NCI-H2171 (cell line): ENCODE results near the gene ADAM15.

Source experiments
- DNase-seq: peaks from one replicate; lab custom pipeline; 2025; lab: John Stamatoyannopoulos, UW

Gene ADAM15

GRCh38 chr1:155032886-155033285 lies 18.2 kb upstream of the ADAM15 start:
- DNase-seq: no peak

GRCh38 chr1:155033524-155033923 lies 17.6 kb upstream of the ADAM15 start, which contains the start of the genes DCST1 and DCST2:
Gene DCST1 (plus strand): TSS chr1:155033824. CDS start chr1:155034037, 213 bp downstream.
Gene DCST2 (minus strand): TSS chr1:155033781. CDS start chr1:155033701, 80 bp downstream.
- DNase-seq: no peak

- DNase-seq: no peak
Observed at GRCh38 chr1:155034318-155035208, 16.6 kb upstream of the ADAM15 start.

- DNase-seq: no peak
Observed at GRCh38 chr1:155035936-155036335, 15.2 kb upstream of the ADAM15 start.

DNA sequence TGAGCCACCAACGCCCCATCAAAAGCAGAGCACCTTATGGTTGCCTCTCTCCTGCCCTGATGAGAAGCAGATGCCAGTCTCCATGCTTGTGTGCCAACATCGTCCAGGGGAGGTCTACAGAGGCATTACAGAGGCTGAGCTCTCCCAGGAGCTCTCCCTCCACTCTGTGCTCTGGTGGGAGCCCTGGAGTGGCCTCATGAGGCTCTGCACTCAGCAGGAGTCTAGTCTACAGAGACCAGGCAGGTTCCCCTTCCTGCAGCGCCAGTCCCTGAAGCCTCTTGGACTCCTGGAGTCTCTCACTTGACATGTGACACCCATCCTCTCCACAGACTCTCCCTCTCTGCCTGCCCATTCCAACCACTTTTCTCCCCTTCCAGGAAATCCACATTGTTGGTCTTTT lies 14.1 kb upstream of the ADAM15 start:
- no peak for DNase-seq

GRCh38 chr1:155037851-155038441 lies 13.2 kb upstream of the ADAM15 start:
- no peak for DNase-seq

GRCh38 chr1:155038602-155039307 lies 12.4 kb upstream of the ADAM15 start:
- no peak for DNase-seq

DNA sequence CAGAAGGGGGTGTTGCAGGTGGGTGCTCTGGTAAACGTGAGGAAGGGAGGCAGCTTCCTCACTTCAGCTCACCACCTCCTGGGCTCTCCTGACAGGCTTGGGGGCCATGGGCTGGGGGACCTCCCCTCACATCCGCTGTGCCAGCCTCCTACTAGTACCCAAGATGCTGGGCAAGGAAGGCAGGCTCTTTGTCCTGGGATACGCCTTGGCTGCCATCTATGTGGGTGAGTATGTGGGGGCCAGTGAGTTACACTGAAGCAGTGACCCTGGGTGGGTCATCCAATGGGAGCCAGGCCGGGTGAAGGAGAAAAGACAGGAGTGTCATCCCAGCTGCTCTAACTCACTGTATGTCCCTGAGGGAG lies 11.8 kb upstream of the ADAM15 start:
- DNase-seq: no peak

DNA sequence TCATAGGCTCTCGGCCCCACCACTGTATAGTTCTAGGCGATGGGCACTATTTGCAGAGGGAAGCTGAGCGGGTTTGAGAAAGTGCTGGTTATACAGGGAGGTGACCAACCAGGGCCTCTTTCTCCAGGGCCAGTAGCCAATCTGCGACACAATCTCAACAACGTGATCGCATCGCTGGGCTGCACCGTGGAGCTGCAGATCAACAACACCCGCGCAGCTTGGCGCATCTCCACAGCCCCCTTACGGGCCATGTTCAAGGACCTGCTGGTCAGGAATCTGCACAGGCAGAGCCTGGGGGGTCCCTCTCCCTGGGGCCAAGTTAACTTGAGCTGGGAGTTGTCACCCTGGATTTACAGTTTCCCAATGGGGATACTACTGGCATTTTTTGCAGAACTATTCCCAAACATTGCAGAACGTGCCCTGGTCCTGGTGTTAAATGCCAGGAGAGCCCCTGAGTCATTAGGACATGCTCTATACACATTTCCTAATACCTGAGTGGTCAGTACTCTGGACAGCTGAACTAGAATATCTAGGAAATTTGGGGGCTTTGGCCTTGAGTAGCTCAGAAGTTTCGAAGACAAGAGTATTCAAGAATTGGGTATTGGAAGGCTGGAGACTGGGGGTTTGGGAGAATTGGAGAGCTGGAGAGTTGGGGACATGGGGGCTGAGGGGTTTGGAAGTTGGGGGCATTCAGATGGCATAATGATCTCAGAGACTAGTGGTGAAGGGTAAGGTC lies 10.6 kb upstream of the ADAM15 start:
- DNase-seq: no peak

GRCh38 chr1:155042789-155043188 lies 8.3 kb upstream of the ADAM15 start:
- no peak for DNase-seq

GRCh38 chr1:155043301-155043702 lies 7.8 kb upstream of the ADAM15 start:
- DNase-seq: no peak

DNA sequence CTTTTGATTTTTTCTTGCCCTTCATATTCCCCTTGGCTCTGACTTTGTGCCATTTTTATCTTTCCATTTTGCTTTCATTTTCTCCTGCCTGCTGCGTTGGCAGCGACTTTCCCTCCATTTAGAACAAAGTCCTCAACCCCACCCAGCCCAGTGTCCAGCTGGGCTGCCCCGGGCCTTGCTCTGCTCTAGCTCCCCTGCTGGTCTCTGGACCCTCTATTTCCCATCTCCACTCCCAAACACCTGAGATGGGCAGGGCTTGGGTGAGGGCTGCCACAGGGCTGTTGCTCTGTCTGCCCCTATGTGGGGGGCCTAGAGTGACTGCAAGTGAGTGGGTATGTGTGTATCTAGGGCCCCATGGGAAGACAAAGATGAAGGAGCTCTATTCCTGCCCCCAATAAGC lies 7.3 kb upstream of the ADAM15 start:
- DNase-seq: no peak

GRCh38 chr1:155044365-155044764 lies 6.8 kb upstream of the ADAM15 start:
- no peak for DNase-seq

DNA sequence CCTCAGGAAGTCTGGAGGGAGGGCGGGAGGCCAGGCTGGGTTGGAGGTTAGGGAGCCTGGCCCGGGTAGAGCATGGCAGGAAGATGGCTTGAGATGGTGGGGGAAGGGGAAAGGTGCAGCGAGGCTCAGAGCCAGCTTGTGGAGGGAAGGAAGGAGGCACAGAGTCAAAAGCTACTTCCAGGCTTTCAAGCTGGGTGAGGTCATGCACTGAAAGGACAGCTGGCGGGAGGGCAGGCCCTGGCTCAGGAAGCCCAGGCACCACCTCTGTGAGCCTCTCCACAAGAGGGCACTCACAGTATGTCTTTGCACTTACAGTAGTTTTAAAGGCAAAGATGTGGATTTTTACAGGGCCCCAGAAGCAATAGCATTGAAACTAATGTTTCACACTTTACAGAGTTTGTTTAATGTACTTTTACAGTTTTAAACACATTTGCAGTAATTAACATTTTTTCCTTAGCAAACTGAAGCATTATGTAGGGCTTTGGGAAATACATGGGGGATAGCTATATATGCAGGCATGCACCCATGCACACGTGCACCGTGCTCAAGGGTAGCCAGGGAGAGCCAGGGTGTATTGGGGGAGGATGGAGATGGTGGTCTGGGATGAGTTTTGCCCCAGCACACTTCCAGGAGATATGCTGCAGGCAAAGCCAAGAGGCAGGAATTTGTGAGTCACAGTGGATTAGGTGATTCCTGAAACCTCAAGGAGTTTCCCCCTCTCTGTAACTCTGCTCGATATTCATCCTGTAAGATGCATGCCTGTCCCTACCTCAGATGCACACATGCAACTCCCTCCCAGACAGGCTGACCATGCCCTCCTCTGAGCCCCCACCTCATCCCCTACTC lies 6.1 kb upstream of the ADAM15 start:
- peak; percentile 23 for DNase-seq

- DNase-seq: no peak
Observed at GRCh38 chr1:155048449-155049334, 2.4 kb upstream of the ADAM15 start.

DNA sequence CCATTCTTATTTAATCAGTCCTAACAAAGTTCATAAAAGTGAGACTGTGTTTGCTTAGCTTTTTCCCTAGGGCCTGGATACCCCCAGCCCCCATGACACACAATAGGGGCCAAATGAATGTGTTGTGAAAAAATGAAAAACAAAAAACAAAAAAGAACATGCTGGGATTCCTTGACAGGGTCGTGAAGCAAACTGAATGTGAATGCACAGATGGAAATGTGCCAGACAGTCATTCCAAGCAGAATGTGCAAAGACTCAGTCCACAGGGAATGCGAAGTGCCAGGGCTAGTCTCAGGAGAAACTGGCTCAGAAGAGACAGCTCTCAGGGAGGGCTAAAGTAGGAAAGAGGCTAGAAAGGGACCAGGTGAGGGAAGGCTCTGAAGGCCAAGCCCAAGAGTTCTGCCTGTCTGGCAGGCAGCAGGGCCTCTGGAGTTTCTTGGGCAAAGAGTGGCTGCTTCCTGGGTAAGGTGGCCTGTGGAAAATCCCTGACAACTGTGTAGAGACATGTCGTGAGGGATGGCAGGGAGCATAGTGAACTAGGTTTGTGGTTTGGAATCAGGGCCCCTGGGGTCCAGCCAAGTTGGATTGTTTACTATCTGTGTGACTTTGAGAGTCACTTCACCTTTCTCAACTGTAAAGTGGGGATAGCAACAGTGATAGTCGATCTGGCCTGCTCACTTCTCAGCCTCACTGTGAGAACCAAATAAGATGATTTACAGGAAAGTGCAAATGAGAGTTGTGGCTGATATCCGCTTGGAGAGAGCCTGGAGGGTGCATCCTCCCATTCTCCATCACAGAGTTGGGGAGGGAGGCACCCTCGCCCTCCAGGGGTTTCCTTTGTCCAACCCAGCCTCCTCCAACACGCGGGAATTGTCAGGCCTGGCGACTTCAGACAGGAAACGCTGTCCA lies 1.2 kb upstream of the ADAM15 start:
- DNase-seq: peak; percentile 21

DNA sequence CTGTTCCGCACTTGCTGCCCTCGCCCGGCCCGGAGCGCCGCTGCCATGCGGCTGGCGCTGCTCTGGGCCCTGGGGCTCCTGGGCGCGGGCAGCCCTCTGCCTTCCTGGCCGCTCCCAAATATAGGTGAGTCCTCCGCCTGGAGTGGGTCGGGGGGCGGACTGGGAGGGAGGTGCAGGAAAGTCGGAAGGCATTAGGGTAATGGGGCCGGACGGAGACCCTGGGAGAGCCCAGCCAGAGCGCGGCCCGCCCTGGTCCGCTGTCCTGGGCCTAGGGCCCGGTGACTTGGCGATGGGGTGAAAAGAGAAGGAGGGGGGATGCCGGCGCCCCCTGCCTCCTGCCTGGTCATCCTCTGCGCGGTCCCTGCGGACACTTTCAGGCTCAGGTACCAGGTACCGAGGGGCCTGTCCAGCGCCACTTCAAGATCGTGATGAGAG lies 243 bp downstream of the ADAM15 start:
- DNase-seq: no peak

- no peak for DNase-seq
Observed at GRCh38 chr1:155051777-155052398, 772 bp downstream of the ADAM15 start.
